Activated B cell treated with CpG ODN at 0.5 μM for 24 hours (primary cell): ENCODE data around the gene IFITM5. TPM values are rescaled to one million over a fixed set of nuclear protein-coding genes. Genes with fewer than 3 reads are reported as not detected.
"Not testable (repeated sequence)": the region's sequence is repeated elsewhere in the genome, so short reads cannot be mapped to it uniquely, and the experiment has no call there.

Experiments used
- ATAC-seq: fragments of 200-7000 bp; cut with Tn5 transposase; one replicate; pipeline ENCODE4 v1.10.0; 2021; ENCODE audit warnings: low read depth, mild to moderate bottlenecking, moderate library complexity
- CTCF ChIA-PET: fragments of 350-600 bp; sonication (Branson Sonifier 250); formaldehyde crosslinking; loops from one replicate; lab custom pipeline; 2021; ENCODE audit warnings: antibody characterized with exemption; lab: Charles Lee
- POLR2A ChIA-PET: fragments of 350-600 bp; sonication (Branson Sonifier 250); formaldehyde crosslinking; loops from one replicate; lab custom pipeline; 2021; ENCODE audit warnings: antibody characterized with exemption; lab: Charles Lee
- DNase-seq: peaks from one replicate; pipeline ENCODE4 v3.0.0; 2022
- H3K27ac Mint-ChIP-seq: one replicate; pipeline ENCODE4 v1.8.0; 2020; ENCODE audit warnings: mixed read lengths
- H3K27me3 Mint-ChIP-seq: one replicate; pipeline ENCODE4 v1.8.0; 2021; ENCODE audit warnings: mixed read lengths
- H3K36me3 Mint-ChIP-seq: one replicate; pipeline ENCODE4 v1.8.0; 2021; ENCODE audit warnings: low read depth, mixed read lengths
- H3K4me1 Mint-ChIP-seq: one replicate; pipeline ENCODE4 v1.8.0; 2021; ENCODE audit warnings: mixed read lengths
- H3K4me3 Mint-ChIP-seq: one replicate; pipeline ENCODE4 v1.8.0; 2020; ENCODE audit warnings: mild to moderate bottlenecking, mixed read lengths
- H3K9me3 Mint-ChIP-seq: one replicate; pipeline ENCODE4 v1.8.0; 2020; ENCODE audit warnings: mixed read lengths
- CTCF ChIP-seq: fragments of 200-600 bp; IDR thresholded peaks from one replicate; pipeline ENCODE4 v1.8.0; 2022; ENCODE audit warnings: antibody characterized with exemption, mild to moderate bottlenecking
- intact Hi-C: fragments of 100-400 bp; cut with micrococcal nuclease; formaldehyde crosslinking; loops from one replicate; pipeline ENCODE4 v1.15.1; 2024
- total RNA-seq: library from RNA; stranded (reverse); gene quantifications from 2 replicates; pipeline ENCODE4 v1.2.3, GENCODE V29; 2022

IFITM5 gene
- total RNA-seq, 1 donor from 2014 or later, result not detected

GRCh38 chr11:272195-272930, 27.0 kb downstream of the IFITM5 start:
- peaks cover 45% of the 10 kb centered on the region for H3K4me1 Mint-ChIP-seq
- H3K4me3 Mint-ChIP-seq, result no peak overlapping the region
- peak overlapping the region; percentile 5 for H3K27ac Mint-ChIP-seq
- H3K9me3 Mint-ChIP-seq, result peaks cover 3% of the 10 kb centered on the region
- peaks cover 3% of the 10 kb centered on the region for H3K36me3 Mint-ChIP-seq
- CTCF ChIA-PET, result interaction anchor here (1.5 kb wide), 1 partner anchor 22 kb away, joined by 4 read pairs; no protein-coding TSS in a partner anchor
- POLR2A ChIA-PET, result no interaction called here
- DNase-seq (no peak), ATAC-seq (no peak)
- H3K27me3 Mint-ChIP-seq, result no peaks in the 10 kb centered on the region
- no peak for TF ChIP-seq CTCF
- intact Hi-C loops, result no loop called here

- peaks cover 50% of the 10 kb centered on the region for H3K4me1 Mint-ChIP-seq
- H3K27ac Mint-ChIP-seq, result no peak overlapping the region
- no peak for DNase-seq
- peaks cover 3% of the 10 kb centered on the region for H3K36me3 Mint-ChIP-seq
- ATAC-seq, result no peak
- H3K9me3 Mint-ChIP-seq, result no peaks in the 10 kb centered on the region
- H3K4me3 Mint-ChIP-seq, result no peak overlapping the region
- no peaks in the 10 kb centered on the region for H3K27me3 Mint-ChIP-seq
- ChIA-PET POLR2A (no interaction called here), CTCF (interaction anchor here (1.5 kb wide), 1 partner anchor 21 kb away, joined by 4 read pairs; no protein-coding TSS in a partner anchor)
- intact Hi-C loops, result no loop called here
- TF ChIP-seq CTCF, result no peak
Observed at GRCh38 chr11:271319-271715, 28.0 kb downstream of the IFITM5 start.

GRCh38 chr11:270451-271318, 28.6 kb downstream of the IFITM5 start:
- Mint-ChIP-seq H3K4me3 (no peak overlapping the region), H3K36me3 (peaks cover 3% of the 10 kb centered on the region), H3K27ac (peak overlapping the region; percentile 99), H3K27me3 (no peaks in the 10 kb centered on the region), H3K4me1 (peaks cover 50% of the 10 kb centered on the region), H3K9me3 (no peaks in the 10 kb centered on the region)
- no peak for ATAC-seq
- no peak for DNase-seq
- ChIA-PET POLR2A (interaction anchor here (1.0 to 1.1 kb wide), 2 partner anchors 18 to 45 kb away, joined by 3 read pairs; partner anchors contain the start of gene PGGHG), CTCF (interaction anchor here (1.5 kb wide), 1 partner anchor 20 kb away, joined by 4 read pairs; no protein-coding TSS in a partner anchor)
- intact Hi-C loops, result no loop called here
- TF ChIP-seq CTCF, result no peak

GRCh38 chr11:269146-269890, 30.0 kb downstream of the IFITM5 start:
- intact Hi-C loops, result loop anchor here (1.0 to 2.0 kb wide), 7 partner anchors 11 to 87 kb away; partner anchors contain the start of genes BET1L, PGGHG, PSMD13 and RIC8A
- H3K36me3 Mint-ChIP-seq, result peaks cover 3% of the 10 kb centered on the region
- H3K27me3 Mint-ChIP-seq, result no peaks in the 10 kb centered on the region
- H3K4me1 Mint-ChIP-seq, result peaks cover 40% of the 10 kb centered on the region
- ATAC-seq, result peak; percentile 71
- ChIA-PET CTCF (interaction anchor here (4.2 kb wide), 1 partner anchor 18 kb away, joined by 28 read pairs; no protein-coding TSS in a partner anchor), POLR2A (interaction anchor here (1.0 to 4.2 kb wide), 13 partner anchors 12 to 237 kb away, joined by 3 to 74 read pairs (median 31); partner anchors contain the start of genes BET1L, IFITM2, PGGHG and PSMD13)
- peak overlapping the region; percentile 90 for H3K4me3 Mint-ChIP-seq
- no peaks in the 10 kb centered on the region for H3K9me3 Mint-ChIP-seq
- no peak for TF ChIP-seq CTCF
- peak; percentile 54 for DNase-seq
- H3K27ac Mint-ChIP-seq, result peak overlapping the region; percentile 99

- not testable (repeated sequence) for H3K9me3 Mint-ChIP-seq, H3K27me3 Mint-ChIP-seq, H3K36me3 Mint-ChIP-seq, DNase-seq
- ChIA-PET CTCF (interaction anchor here (0.6 to 4.2 kb wide), 2 partner anchors 18 to 80 kb away, joined by 3 to 28 read pairs; no protein-coding TSS in a partner anchor), POLR2A (interaction anchor here (1.6 to 4.2 kb wide), 12 partner anchors 11 to 238 kb away, joined by 7 to 74 read pairs (median 33); partner anchors contain the start of genes BET1L, IFITM2, PGGHG and PSMD13)
- Mint-ChIP-seq H3K4me3 (peak overlapping the region; percentile 90), H3K4me1 (peaks cover 40% of the 10 kb centered on the region), H3K27ac (peak overlapping the region; percentile 99)
- intact Hi-C loops, result loop anchor here (1.0 to 2.0 kb wide), 7 partner anchors 12 to 88 kb away; partner anchors contain the start of genes BET1L, PGGHG, PSMD13 and RIC8A
- ATAC-seq, result peak; percentile 32
Observed at GRCh38 chr11:268716-269145, 30.6 kb downstream of the IFITM5 start.
